HG03139 (cell line): ENCODE results near the gene TMEM141.

ENCODE experiments used
- ATAC-seq: cut with Tn5 transposase; IDR thresholded peaks from one replicate; pipeline ENCODE4 v1.9.1; 2021; ENCODE audit not compliant: unreplicated experiment

The TMEM141 gene

GRCh38 chr9:136790640-136791515 is at the start of gene TMEM141:
TSS of gene TMEM141 (plus strand) at chr9:136791344. CDS start at chr9:136791371, 27 bp downstream.
- ATAC-seq: peak; percentile 82

GRCh38 chr9:136741883-136742571 is 49.1 kb upstream of the TMEM141 start:
- no peak for ATAC-seq

DNA sequence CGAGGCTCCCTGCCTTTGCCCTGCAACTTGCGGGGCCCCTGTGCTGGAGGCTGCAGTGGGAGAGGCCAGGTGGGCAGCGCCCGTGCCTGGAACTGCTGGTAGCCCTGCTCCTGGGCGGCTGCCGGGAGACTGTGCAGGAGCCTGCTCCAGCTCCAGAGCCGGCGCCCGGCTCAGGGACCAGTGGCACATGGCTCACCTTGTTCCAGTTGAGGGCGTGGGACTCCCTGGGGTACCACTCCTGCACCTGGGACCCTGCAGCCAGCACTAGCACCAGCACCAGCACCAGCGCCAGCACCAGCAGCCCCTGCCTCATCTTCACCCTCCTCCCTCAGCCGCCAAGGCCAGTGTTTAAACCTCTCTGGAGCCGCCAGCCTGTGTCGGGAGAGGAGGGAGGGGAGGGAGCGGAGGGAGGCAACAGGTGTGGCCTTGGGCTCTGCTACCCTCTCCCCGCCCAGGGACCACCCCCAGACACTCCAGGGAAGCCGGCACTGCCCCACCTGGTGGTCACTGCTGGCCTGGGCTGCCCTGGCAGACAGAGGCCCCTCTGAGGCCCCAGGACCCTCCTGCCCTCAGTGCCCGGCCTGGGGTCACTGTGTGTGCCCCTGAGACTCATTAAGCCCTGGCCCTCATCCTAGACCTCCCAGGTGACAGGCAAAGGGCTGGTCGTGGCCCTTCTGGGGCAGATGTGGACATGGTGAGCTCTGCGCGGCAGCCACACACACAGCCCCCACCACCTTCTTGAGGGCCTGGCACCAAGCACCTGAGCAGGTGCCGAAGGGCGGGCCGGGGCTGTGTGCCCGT is 48.4 kb upstream of the TMEM141 start, which contains the start of gene LCN10:
Gene LCN10 (minus strand): TSS at position 350 of the 801 bp plus-strand sequence. CDS start 37 bp downstream, at position 313.
- ATAC-seq: no peak

DNA sequence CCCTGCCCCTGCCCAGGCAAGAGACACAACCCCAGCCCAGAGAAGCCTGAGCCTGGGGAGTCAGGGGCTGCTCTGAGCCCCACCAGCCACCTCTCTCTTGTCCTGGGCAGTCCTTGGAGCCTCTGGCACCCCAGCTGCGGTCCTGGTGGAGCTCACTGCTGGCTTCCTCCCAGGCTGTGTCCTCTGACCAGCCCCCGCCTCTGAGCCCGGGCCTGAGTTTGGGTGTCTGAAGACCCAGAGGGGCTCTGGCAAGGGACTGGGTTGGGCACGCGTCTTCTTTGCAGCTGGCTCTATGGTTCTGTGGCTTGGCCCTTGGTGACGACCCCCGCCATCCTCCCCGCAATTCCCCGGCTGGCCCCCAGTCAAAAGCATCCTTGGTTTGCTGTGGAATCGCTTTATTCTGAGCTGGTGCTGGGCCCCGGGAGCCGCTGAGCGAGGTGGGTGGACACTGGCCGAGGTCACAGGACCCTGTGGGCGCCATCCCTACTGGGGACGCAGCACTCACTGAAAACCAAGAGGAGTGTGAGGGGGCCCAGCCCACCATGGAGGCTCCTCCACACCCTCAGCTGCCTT is 47.4 kb upstream of the TMEM141 start:
- no peak for ATAC-seq

GRCh38 chr9:136744773-136745172 is 46.4 kb upstream of the TMEM141 start:
- ATAC-seq: no peak

DNA sequence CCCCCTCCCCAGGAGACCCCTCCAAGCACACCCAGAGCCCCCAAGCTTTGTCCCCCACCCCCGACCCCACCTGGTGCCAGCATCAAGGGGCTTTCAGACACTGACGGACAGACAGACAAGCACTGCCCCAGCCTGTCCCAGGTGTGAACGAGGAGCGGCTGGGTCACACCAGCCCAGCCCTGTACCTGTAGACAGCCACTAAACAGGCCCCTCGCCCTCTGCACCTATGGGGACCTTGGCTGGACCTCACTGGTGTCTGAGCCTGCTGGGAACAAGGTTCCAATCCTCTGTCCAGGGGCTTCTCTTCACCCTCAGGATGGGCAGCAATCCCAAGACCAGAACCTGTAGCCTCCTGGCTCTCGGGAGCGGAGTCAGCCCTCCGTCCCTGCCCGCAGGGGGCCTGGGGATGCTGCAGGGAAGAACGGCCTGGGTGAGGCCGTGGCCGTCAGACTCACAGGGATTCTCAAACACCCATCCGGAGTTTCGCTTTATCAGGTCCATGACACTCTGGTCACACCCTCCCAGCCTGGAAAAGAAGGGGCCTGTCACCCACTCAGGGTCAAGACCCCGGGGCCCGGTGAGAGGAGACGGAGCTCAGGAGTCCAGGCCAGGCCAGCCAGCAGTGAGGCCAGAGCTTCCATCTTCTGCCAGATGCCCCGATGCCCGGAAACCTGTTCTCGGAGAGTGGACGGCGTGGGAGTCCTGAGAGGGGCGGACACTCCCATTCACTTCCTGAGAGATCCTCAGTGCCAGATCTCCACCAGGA is 45.6 kb upstream of the TMEM141 start:
- ATAC-seq: no peak

DNA sequence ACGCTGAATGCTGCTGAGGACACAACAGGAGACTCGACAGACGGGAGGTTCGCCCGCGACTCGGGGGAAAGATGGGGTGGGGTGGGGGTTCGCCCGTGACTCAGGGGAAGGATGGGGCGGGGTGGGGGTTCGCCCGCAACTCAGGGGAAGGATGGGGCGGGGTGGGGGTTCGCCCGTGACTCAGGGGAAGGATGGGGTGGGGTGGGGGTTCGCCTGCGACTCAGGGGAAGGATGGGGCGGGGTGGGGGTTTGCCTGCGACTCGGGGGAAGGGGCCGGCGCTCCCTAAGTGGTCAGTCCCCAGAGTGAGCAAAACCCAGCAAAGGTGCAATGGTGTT is 45.0 kb upstream of the TMEM141 start:
- no peak for ATAC-seq

- ATAC-seq: no peak
These were observed 44.5 kb upstream of the TMEM141 start for GRCh38 chr9:136746621-136747020.

GRCh38 chr9:136747161-136748060 is 43.7 kb upstream of the TMEM141 start:
- ATAC-seq: no peak

- ATAC-seq: no peak
These were observed 42.9 kb upstream of the TMEM141 start, which contains the start of gene LCN6 for GRCh38 chr9:136748201-136748600. TSS of gene LCN6 (minus strand) at chr9:136748525. CDS start at chr9:136748483, 42 bp downstream.

DNA sequence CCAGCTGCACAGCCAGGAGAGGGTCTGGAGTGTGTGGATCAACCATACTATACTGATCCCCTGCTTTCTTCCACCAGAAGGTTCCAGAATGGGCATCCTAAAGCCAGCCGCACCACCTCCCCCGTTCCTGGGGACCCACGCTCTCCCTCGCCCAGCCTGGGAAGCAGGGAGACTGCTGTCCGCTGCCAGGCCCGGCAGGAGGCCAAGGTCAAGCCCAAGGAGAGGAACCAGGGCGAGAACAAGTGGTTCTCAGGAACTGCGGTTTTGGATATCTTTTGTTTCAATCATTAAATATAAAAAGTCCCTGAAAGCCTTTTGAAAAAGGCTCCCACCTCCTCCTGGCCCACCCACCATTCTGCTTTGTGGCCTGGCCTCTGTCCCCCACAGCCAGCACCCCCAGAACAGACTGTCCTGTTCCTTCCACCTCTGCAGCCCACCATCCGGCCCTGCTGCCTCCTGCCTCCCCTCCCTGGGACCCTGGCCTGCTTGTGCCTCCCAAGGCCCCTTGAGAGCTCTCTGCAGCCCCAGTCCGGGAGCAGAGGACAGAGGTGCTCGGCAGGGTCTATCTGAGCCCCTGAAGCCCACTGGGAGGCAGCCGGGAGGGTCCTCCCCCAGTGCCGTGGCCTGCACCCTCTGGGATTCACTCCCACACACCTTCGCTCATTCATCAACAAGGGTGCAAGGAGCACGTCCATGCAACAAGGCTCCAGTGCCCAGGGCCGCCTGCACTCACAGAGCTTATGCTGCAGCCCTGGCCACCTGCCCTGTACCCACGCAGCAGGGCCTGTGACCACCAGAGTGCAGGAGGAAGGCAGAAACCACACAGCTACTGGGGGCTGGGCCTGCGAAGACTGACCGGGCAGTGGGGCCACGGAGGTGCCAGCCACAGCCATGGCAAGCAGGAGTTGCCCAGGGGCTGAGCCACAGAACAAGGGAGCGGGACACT is 42.2 kb upstream of the TMEM141 start:
- no peak for ATAC-seq

GRCh38 chr9:136750526-136750925 is 40.6 kb upstream of the TMEM141 start:
- ATAC-seq: no peak

- no peak for ATAC-seq
These were observed 39.9 kb upstream of the TMEM141 start for GRCh38 chr9:136751244-136751643.

DNA sequence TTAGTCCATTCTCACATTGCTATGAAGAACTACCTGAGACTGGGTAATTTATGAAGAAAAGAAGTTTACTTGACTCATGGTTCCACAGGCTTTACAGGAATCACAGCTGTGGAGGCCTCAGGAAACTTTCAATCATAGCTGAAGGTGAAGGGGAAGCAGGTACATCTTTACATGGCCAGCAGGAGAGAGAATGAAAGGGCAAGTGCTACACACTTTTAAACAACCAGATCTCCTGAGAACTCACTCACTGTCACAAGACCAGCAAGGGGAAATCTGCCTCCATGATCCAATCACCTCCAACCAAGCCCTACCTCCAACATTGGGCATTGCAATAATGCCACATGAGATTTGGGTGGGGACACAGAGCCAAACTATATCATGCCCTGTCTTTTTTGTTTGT is 39.3 kb upstream of the TMEM141 start:
- no peak for ATAC-seq

GRCh38 chr9:136753371-136754058 is 37.6 kb upstream of the TMEM141 start:
- ATAC-seq: no peak

DNA sequence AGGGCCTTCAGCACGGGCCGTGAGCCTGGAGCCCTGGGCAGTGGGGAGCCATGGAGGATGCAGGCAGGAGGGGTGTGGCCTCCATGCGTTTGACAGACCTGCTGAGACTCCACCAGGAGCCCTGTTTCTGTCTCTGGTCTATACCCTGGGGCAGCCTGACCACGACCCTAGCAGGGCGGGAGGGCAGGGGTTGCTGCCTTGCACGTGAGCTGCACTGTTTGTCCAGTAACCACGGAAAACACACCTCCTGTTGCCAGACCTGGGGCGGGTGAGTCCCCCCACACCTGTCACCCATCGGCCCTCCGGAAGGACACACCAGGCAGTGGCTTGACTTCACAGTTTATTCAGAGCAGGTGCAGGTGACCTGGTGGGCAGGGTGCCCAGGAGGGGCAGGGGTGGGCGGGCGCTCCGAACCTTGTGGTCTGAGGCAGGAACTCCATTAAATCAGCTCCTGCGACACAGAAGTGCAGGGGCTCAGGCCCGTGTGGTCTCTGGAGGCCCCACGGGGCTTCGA is 37.0 kb upstream of the TMEM141 start:
- ATAC-seq: no peak

DNA sequence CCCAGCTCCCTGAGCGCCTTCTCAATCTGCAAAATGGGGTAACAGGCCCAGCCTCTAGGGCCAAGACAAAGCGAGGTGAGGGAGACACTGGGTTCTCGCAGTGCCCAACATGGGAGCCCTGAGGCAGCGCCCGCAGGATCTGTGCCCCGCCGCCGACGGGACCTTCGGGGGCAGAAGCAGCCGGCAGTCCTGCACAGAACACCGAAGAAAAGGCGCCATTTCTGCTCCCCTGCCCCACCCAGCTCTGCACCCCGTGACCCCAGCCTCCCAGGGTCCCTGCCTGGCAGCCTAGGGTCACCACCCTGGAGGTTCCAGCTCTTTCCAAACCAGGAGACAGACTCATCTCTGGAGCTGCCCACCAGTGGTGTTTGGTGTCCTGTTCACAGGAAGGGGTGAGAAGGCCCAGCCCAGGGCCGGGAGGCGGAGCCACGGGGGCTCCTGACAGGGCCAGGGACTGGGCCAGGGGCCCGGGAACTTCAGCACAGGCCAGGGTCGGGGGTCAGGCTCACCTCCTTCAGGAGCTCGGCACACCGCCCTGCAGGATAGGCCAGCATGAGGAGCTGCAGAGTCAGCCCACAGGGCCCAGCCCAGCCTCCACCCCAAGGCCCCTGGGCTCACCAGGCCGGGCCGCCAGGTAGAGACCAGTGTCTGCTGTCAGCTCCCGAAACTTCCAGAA is 36.4 kb upstream of the TMEM141 start:
- ATAC-seq: no peak
